B cell (primary cell): ENCODE results near the gene FCGBP.

Experiments
- CTCF ChIP-seq: fragments of 200-600 bp; IDR thresholded peaks from one replicate; pipeline ENCODE4 v1.8.0; 2022; ENCODE audit warnings: antibody characterized with exemption, mild to moderate bottlenecking
- EZH2 ChIP-seq: IDR thresholded peaks from 2 replicates; pipeline ENCODE4 v1.6.1; 2012; ENCODE audit warnings: borderline replicate concordance, low read depth, mild to moderate bottlenecking, moderate library complexity, low read length; ENCODE audit not compliant: insufficient read depth, poor library complexity, severe bottlenecking

DNA sequence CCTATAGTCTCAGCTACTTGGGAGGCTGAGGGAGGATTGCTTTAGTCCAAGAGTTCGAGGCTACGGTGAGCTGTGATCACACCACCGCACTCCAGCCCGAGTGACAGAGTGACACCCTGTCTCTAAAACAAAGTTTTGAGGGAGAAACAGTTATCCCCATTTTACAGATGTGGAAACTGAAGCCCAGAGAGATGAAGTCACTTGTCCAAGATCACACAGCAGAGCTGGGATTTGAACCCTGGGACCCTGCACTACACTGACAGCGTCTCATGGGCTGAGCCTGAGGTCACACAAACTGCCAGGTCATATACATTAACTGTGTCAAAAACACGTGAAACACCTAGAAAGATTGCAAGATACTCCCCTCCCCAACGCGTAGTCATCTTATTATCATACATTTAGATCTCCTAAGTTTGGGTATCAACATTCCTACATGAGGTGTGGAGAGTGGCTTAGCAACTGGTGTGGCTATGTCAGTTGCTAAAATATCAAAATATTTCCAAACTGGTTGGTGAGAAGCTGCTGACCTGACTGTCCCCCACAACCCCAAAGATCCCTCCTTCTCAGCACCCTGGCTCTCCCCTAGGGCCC, 8.2 kb downstream of the FCGBP start:
- TF ChIP-seq CTCF (no peak), EZH2 (no peak)
